ENCODE data around the gene RIMS3. TPM values are rescaled to one million over a fixed set of nuclear protein-coding genes. Genes with fewer than 3 reads are reported as not detected.

RIMS3 gene
- total RNA-seq, 3 donors from 2014 or later, result 0.64 to 4.4 (median 2.6) TPM

DNA sequence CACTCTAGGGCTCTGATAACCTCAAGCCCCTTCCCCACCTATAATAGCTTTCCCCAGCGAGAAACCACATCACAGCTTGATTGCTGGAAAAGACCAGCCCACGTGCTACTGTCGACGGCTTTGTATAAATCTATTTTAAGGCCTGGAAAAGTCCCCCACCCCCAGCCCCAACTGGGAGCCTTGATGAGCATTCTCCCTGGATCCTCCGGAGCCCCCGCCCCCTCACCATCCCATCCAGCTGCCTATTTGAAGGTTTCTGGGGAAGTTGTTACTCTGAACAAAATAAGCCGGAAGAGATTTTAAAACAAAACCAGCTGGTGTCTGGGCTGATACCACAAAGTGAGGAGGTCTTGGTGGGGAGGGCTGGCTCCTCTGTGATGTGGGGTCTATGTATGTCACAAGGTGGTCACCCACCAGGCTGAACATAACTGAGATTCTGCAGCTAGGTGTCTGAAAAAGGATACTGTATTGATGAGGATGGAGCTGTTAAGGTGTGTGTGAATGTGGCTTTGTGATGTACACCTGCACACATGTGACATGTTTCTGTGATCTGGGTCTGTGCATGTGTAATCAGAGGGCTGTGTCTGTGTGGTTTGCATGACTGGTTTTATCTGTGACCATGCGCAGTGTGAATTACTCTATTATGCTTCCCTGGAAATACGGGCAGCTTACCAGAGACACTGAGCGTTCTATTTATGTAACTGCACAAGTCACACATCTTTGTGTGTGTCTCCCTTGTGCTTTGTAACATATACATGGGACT, 25.0 kb downstream of the RIMS3 start:
- no peak for DNase-seq (ENCODE audit: low spot score in 2 of 2)
- intact Hi-C loops (cut with DNase I; ENCODE audit: low total_unique reads), result loop anchor here (1.0 kb wide), 1 partner anchor 18 kb away; no protein-coding TSS in a partner anchor
- Histone ChIP-seq H3K27ac (no peak overlapping the region), H3K9me3 (no peaks in the 10 kb centered on the region), H3K4me1 (no peaks in the 10 kb centered on the region), H3K27me3 (no peaks in the 10 kb centered on the region), H3K36me3 (no peaks in the 10 kb centered on the region), H3K4me3 (no peak overlapping the region)
- TF ChIP-seq CTCF (IDR thresholded peaks at IDR 0.05), result no peak
- TF ChIP-seq POLR2A (IDR thresholded peaks at IDR 0.05), result no peak
- no peak for TF ChIP-seq POLR2AphosphoS5 (IDR thresholded peaks at IDR 0.05)

DNA sequence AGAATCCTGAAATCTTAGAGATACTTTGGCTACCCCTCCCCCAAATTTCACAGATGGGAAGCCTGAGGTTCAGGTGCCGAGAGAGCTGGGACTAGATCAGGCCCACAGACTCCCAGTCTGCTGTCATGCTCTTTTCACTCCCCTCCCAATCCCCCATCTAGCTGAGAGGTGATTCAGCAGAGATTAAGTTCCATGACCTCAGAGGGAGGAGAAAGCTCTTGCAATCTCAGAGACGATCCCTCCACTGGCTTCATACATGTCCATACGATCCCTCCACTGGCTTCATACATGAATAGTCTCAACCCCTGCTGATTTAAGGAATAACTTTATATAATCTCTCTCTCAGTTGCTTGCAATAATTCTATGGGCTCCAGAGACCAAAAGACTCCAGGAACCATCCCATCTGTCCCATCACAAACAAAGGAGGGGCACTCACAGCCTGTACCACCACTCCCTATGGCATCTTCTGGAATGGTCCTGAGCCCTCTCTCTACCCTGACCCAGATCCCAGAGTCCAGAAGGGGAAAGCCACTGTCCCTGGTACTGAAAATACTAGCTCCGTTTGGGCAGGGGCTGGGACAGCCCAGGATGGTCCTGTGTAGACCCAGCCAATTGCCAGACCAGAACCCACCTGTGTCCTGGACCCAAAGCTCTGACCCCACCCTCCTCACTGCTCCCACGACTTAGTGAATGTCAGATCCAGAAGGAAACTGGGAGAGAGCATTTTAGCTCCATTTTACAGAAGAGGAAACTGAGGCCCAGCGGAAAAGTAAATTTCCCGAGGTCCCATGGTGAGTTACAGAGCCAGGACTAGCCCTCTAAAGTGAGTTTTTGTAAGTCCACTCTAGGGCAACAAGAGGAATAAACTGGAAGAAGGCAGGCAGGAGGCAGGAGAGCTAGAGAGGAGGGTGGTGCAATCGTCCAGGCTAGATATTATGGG, 27.1 kb downstream of the RIMS3 start:
- Histone ChIP-seq H3K4me1 (no peaks in the 10 kb centered on the region), H3K36me3 (no peaks in the 10 kb centered on the region), H3K9me3 (no peaks in the 10 kb centered on the region), H3K4me3 (no peak overlapping the region), H3K27ac (no peak overlapping the region), H3K27me3 (no peaks in the 10 kb centered on the region)
- DNase-seq (ENCODE audit: low spot score in 2 of 2), result no peak
- no peak for TF ChIP-seq CTCF (IDR thresholded peaks at IDR 0.05)
- no peak for TF ChIP-seq POLR2A (IDR thresholded peaks at IDR 0.05)
- TF ChIP-seq POLR2AphosphoS5 (IDR thresholded peaks at IDR 0.05), result no peak
- intact Hi-C loops (cut with DNase I; ENCODE audit: low total_unique reads), result no loop called here

DNA sequence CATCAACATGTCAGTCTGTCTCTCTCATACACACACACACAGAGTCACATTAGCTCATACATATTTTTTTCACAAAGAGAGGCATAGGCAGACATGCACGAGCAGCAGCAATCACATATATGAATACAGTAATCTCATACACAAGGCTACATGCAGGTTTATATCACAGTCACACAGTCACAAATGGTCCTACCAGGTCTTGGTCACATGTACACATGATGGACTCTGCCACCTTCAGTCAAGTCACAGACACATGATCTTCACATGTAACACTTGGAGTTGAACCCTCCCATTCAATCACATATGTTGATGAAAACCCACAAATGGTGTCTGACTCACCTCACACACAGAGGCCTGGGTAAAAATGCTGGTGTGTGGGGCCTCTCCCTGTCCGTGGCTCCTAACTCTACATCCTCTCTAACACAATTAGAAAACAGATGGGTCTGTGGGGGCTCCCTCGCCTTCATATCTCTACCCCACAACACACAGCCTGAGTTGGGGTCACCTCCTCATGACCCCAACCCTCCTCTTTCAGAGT, 27.9 kb downstream of the RIMS3 start:
- DNase-seq (ENCODE audit: low spot score in 2 of 2), result no peak
- intact Hi-C loops (cut with DNase I; ENCODE audit: low total_unique reads), result no loop called here

GRCh38 chr1:40636777-40637176, 28.7 kb downstream of the RIMS3 start:
- Histone ChIP-seq H3K4me1 (no peaks in the 10 kb centered on the region), H3K27ac (no peak overlapping the region), H3K4me3 (no peak overlapping the region), H3K36me3 (no peaks in the 10 kb centered on the region), H3K27me3 (no peaks in the 10 kb centered on the region), H3K9me3 (no peaks in the 10 kb centered on the region)
- intact Hi-C loops (cut with DNase I; ENCODE audit: low total_unique reads), result no loop called here
- DNase-seq (ENCODE audit: low spot score in 2 of 2), result no peak
- TF ChIP-seq POLR2A (IDR thresholded peaks at IDR 0.05), result no peak
- TF ChIP-seq CTCF (IDR thresholded peaks at IDR 0.05), result no peak

More for the DNA sequence above, 27.9 kb downstream of the RIMS3 start:
- Histone ChIP-seq H3K9me3 (no peaks in the 10 kb centered on the region), H3K4me1 (no peaks in the 10 kb centered on the region), H3K36me3 (no peaks in the 10 kb centered on the region), H3K4me3 (no peak overlapping the region), H3K27ac (no peak overlapping the region), H3K27me3 (no peaks in the 10 kb centered on the region)
- TF ChIP-seq POLR2AphosphoS5 (IDR thresholded peaks at IDR 0.05), result no peak
- TF ChIP-seq CTCF (IDR thresholded peaks at IDR 0.05), result no peak
- no peak for TF ChIP-seq POLR2A (IDR thresholded peaks at IDR 0.05)
